Transverse colon (tissue), 4 donors: ENCODE results near the gene PIAS1.

Experiments used
- CTCF ChIP-seq, 5 experiments: fragments of 200-600 bp in 3 of 5; fragments of 450-650 bp in 2 of 5; sonication (generic) in 3 of 5; IDR thresholded peaks; 1 replicate in 2 of 5; 2 replicates in 3 of 5; pipeline ENCODE4 v1.5.1; 2016 to 2017; ENCODE audit warnings: antibody characterized with exemption in 5 of 5, inconsistent platforms in 3 of 5, mild to moderate bottlenecking in 2 of 5, moderate library complexity in 1 of 5
- EP300 ChIP-seq: sonication (generic); formaldehyde crosslinking; IDR thresholded peaks from one replicate; pipeline ENCODE4 v1.6.1; 2017; ENCODE audit warnings: antibody characterized with exemption, low read depth
- POLR2A ChIP-seq: fragments of 450-650 bp; IDR thresholded peaks from one replicate; pipeline ENCODE4 v1.6.1; 2016; ENCODE audit warnings: antibody characterized with exemption, mild to moderate bottlenecking, moderate library complexity
- POLR2AphosphoS5 ChIP-seq, 3 donors: sonication (generic); formaldehyde crosslinking; IDR thresholded peaks; one replicate each; pipeline ENCODE4 v1.6.1; 2016; ENCODE audit warnings: antibody characterized with exemption in 3 of 3

- no peak for TF ChIP-seq CTCF (IDR thresholded peaks at IDR 0.05)
- no peak for TF ChIP-seq POLR2AphosphoS5 (IDR thresholded peaks at IDR 0.05)
- no peak for TF ChIP-seq POLR2A
- TF ChIP-seq EP300, result no peak
Observed at GRCh38 chr15:68018797-68019444, 35.2 kb upstream of the PIAS1 start.
